ENCODE data around the gene ARRB1.

GRCh38 chr11:75350122-75350742, 1.2 kb downstream of the ARRB1 start:
- no peak for TF ChIP-seq SIX5 (IDR thresholded peaks at IDR 0.05; ENCODE audit: low read depth, low read length, severe bottlenecking)
- no peak for TF ChIP-seq DPF2 (IDR thresholded peaks at IDR 0.05)
- TF ChIP-seq ATF3 (IDR thresholded peaks at IDR 0.05; ENCODE audit: borderline replicate concordance, extremely low read depth, low read depth, low read length), result no peak
- no peak for TF ChIP-seq ZNF24 (IDR thresholded peaks at IDR 0.05)
- TF ChIP-seq REST (IDR thresholded peaks at IDR 0.05; ENCODE audit: low read depth, low read length), result no peak
- TF ChIP-seq MXI1 (IDR thresholded peaks at IDR 0.05; ENCODE audit: low read depth, low read length), result no peak
- TF ChIP-seq CREB1 (IDR thresholded peaks at IDR 0.05; ENCODE audit: low read depth), result no peak
- no peak for TF ChIP-seq RFX5 (IDR thresholded peaks at IDR 0.05; ENCODE audit: low read depth, low read length)
- no peak for TF ChIP-seq EZH2 (IDR thresholded peaks at IDR 0.05; ENCODE audit: borderline replicate concordance, control insufficient read depth, low read depth, low read length)
- no peak for TF ChIP-seq IRF4 (IDR thresholded peaks at IDR 0.05; ENCODE audit: low read depth, low read length)
- TF ChIP-seq SREBF2 (IDR thresholded peaks at IDR 0.05; ENCODE audit: low read length), result no peak

All from GM12878 (cell line).